CD4-positive, alpha-beta memory T cell (primary cell): ENCODE data around the gene GDPD2. TPM values are rescaled to one million over a fixed set of nuclear protein-coding genes. Genes with fewer than 3 reads are reported as not detected.
A peak's percentile ranks its signal among the peaks of the same experiment; 100 is the strongest.

ENCODE experiments used
- CTCF ChIA-PET: fragments of 350-600 bp; sonication (Branson Sonifier 250); formaldehyde crosslinking; loops from one replicate; lab custom pipeline; 2021; ENCODE audit warnings: inconsistent platforms; ENCODE audit not compliant: partially characterized antibody; lab: Charles Lee
- POLR2A ChIA-PET: fragments of 350-600 bp; sonication (Branson Sonifier 250); formaldehyde crosslinking; loops from one replicate; lab custom pipeline; 2021; ENCODE audit not compliant: partially characterized antibody; lab: Charles Lee
- DNase-seq, 5 donors: peaks; one replicate each; pipeline versions ENCODE4 v3.0.0 to v3.0.0-alpha.2; 2020 to 2022; ENCODE audit warnings: mixed read lengths in 1 of 5
- H3K27ac ChIP-seq: one replicate; pipeline ENCODE4 v1.7.0; 2013; ENCODE audit warnings: low read depth, low read length
- H3K27me3 ChIP-seq: 2 replicates; pipeline ENCODE4 v1.7.0; 2013; ENCODE audit warnings: mild to moderate bottlenecking, low read length, moderate library complexity; ENCODE audit not compliant: insufficient read depth
- H3K36me3 ChIP-seq: 2 replicates; pipeline ENCODE4 v1.7.0; 2013; ENCODE audit warnings: mild to moderate bottlenecking, low read length, moderate library complexity; ENCODE audit not compliant: insufficient read depth
- H3K4me1 ChIP-seq: 2 replicates; pipeline ENCODE4 v1.7.0; 2013; ENCODE audit warnings: mild to moderate bottlenecking, low read length, moderate library complexity; ENCODE audit not compliant: insufficient read depth
- H3K4me3 ChIP-seq, 2 donors: one replicate each; pipeline ENCODE4 v1.7.0; 2013; ENCODE audit warnings: low read length in 2 of 2, mild to moderate bottlenecking in 1 of 2
- H3K9me3 ChIP-seq, 2 donors: one replicate each; pipeline ENCODE4 v1.7.0; 2013; ENCODE audit warnings: low read length in 2 of 2, control low read depth in 1 of 2; ENCODE audit not compliant: control insufficient read depth in 1 of 2
- H3K27ac Mint-ChIP-seq, 7 donors: one replicate each; pipeline ENCODE4 v1.8.0; 2020 to 2021; ENCODE audit warnings: mixed read lengths in 7 of 7, mild to moderate bottlenecking in 6 of 7, inconsistent platforms in 3 of 7, moderate library complexity in 3 of 7
- H3K27me3 Mint-ChIP-seq, 2 donors: one replicate each; pipeline ENCODE4 v1.8.0; 2020 to 2021; ENCODE audit warnings: mixed read lengths in 2 of 2
- H3K36me3 Mint-ChIP-seq, 2 donors: one replicate each; pipeline ENCODE4 v1.8.0; 2020 to 2021; ENCODE audit warnings: mixed read lengths in 2 of 2, inconsistent platforms in 1 of 2, mild to moderate bottlenecking in 1 of 2
- H3K4me1 Mint-ChIP-seq, 4 donors: one replicate each; pipeline ENCODE4 v1.8.0; 2020 to 2021; ENCODE audit warnings: mixed read lengths in 4 of 4, mild to moderate bottlenecking in 1 of 4
- H3K4me3 Mint-ChIP-seq, 8 donors: one replicate each; pipeline ENCODE4 v1.8.0; 2020 to 2021; ENCODE audit warnings: mixed read lengths in 8 of 8, mild to moderate bottlenecking in 7 of 8, moderate library complexity in 6 of 8, inconsistent platforms in 3 of 8
- H3K9me3 Mint-ChIP-seq, 8 donors: one replicate each; pipeline ENCODE4 v1.8.0; 2020 to 2021; ENCODE audit warnings: mixed read lengths in 8 of 8, mild to moderate bottlenecking in 5 of 8, inconsistent platforms in 3 of 8, moderate library complexity in 1 of 8
- intact Hi-C: fragments of 100-400 bp; cut with micrococcal nuclease; formaldehyde crosslinking; loops from one replicate; pipeline ENCODE4 v1.15.1; 2023
- polyA plus RNA-seq, 2 donors: library from polyadenylated mRNA; unstranded; fragments of 300-500 nt; fragmentation: Illumina TruSeq; gene quantifications; one replicate each; pipeline ENCODE4 v1.2.3, GENCODE V29; 2021
- total RNA-seq, 2 experiments: library from RNA; stranded (reverse); gene quantifications; one replicate each; pipeline ENCODE4 v1.2.3, GENCODE V29; 2021

GDPD2 gene
- total and polyA plus RNA-seq, 4 experiments from 2014 or later: not detected

DNA sequence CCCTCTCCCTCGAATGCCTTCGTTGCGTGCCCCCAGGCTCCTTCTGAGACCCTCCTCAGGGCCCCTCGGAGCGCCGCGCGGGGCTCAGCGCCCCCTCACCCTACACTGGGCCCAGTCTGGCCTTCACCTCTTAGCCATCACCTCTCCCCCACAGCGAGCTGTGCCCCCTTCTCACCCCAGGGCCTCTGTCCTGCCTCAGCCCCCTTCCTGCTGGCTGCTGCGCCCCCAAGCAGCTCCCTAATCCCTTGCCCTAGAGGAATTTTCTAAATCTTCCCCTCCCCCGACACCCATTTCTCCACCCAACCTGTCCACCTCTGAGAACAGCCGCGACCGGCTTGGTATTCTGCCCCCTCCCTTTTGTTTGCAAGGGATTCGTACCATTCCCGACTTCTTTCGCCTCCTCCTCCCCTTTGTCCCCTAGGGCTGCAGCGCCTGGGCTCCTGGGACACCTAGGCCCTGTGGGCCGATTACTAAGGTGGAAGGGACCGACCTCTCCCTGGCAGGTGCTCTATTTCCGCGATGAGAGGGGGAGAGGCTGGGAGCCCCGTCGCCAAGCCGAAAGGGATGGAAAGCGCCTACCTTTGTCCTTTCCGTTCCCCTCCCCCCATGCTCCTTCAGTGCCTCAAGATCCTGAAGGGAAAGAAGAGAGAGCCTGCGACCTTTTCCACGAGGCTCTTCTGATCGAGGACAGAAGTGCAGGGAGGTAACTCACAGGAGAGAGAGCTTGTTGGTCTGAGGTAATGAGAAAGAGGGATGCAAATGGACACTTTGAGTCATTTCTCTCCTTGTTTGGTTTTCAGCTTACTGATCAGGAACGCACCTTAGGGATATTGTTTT is 32.5 kb downstream of the GDPD2 start:
- Mint-ChIP-seq H3K27me3 (no peaks in the 10 kb centered on the region), H3K27ac (peak overlapping the region; percentile 78 to 92 (median 86)), H3K4me3 (peak overlapping the region; percentile 72 to 90 (median 86)), H3K36me3 (peaks cover 0 to 10% of the 10 kb centered on the region in 2 donors), H3K9me3 (no peaks in the 10 kb centered on the region), H3K4me1 (peaks cover 24 to 48% (median 33%) of the 10 kb centered on the region in 4 donors)
- CTCF ChIA-PET: interaction anchor here (1.2 to 3.3 kb wide), 4 partner anchors 11 to 322 kb away, joined by 4 to 11 read pairs (median 6); partner anchors contain the start of genes DLG3 and IGBP1
- intact Hi-C loops: loop anchor here (2.0 kb wide), 1 partner anchor 21 kb away; no protein-coding TSS in a partner anchor
- Histone ChIP-seq H3K4me3 (peak overlapping the region; percentile 57 to 60), H3K27me3 (no peaks in the 10 kb centered on the region), H3K4me1 (peaks cover 33% of the 10 kb centered on the region), H3K27ac (peak overlapping the region; percentile 60), H3K9me3 (no peaks in the 10 kb centered on the region), H3K36me3 (no peaks in the 10 kb centered on the region)
- DNase-seq: no peak
- POLR2A ChIA-PET: interaction anchor here (0.9 to 2.6 kb wide), 4 partner anchors 15 to 322 kb away, joined by 3 to 12 read pairs (median 4); partner anchors contain the start of gene IGBP1

- peaks cover 33% of the 10 kb centered on the region for H3K4me1 ChIP-seq
- CTCF ChIA-PET: interaction anchor here (1.2 to 3.3 kb wide), 3 partner anchors 11 to 323 kb away, joined by 4 to 11 read pairs (median 6); partner anchors contain the start of genes DLG3 and IGBP1
- no peaks in the 10 kb centered on the region for H3K9me3 ChIP-seq
- peak overlapping the region; percentile 26 to 92 (median 86) for H3K27ac Mint-ChIP-seq
- intact Hi-C loops: no loop called here
- peaks cover 0 to 16% of the 10 kb centered on the region in 2 donors for H3K36me3 Mint-ChIP-seq
- peak overlapping the region; percentile 57 to 60 for H3K4me3 ChIP-seq
- H3K27me3 ChIP-seq: no peaks in the 10 kb centered on the region
- POLR2A ChIA-PET: interaction anchor here (0.9 to 2.6 kb wide), 4 partner anchors 12 to 323 kb away, joined by 3 to 12 read pairs (median 5); partner anchors contain the start of genes DLG3 and IGBP1
- peak overlapping the region; percentile 60 for H3K27ac ChIP-seq
- peaks cover 24 to 48% (median 33%) of the 10 kb centered on the region in 4 donors for H3K4me1 Mint-ChIP-seq
- no peaks in the 10 kb centered on the region for H3K36me3 ChIP-seq
- peak in 3 of 5 donors; percentile 30 to 65 (median 38) for DNase-seq
- peak overlapping the region; percentile 72 to 90 (median 86) for H3K4me3 Mint-ChIP-seq
- no peaks in the 10 kb centered on the region for H3K9me3 Mint-ChIP-seq
- H3K27me3 Mint-ChIP-seq: no peaks in the 10 kb centered on the region
These were observed 33.1 kb downstream of the GDPD2 start for GRCh38 chrX:70456256-70456655.

DNA sequence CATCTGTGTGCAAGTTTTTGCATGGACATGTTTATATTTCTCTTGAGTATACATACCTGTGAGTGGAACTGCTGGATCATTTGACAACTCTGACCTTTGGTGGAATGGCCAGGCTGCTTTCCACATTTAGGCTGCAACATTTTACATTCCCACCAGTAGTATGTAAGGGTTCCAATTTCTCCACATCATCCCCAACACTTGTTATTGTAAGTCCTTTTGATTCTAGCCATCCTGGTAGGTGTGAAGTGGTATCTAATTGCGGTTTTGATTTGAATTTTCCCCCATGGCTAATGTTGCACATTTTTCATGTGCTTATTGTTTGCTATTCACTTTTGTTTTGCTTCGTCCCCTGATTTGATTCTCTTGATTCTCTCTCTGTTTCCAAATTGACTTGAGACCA is 37.9 kb downstream of the GDPD2 start:
- Histone ChIP-seq H3K9me3 (no peaks in the 10 kb centered on the region), H3K36me3 (no peaks in the 10 kb centered on the region), H3K27ac (no peak overlapping the region), H3K4me1 (peaks cover 11% of the 10 kb centered on the region), H3K27me3 (no peaks in the 10 kb centered on the region), H3K4me3 (no peak overlapping the region)
- no peak overlapping the region for H3K27ac Mint-ChIP-seq
- peaks cover 10 to 14% (median 11%) of the 10 kb centered on the region in 4 donors for H3K4me1 Mint-ChIP-seq
- CTCF ChIA-PET: interaction anchor here (4.0 kb wide), 1 partner anchor 8 kb away, joined by 23 read pairs; no protein-coding TSS in a partner anchor
- no peak overlapping the region for H3K4me3 Mint-ChIP-seq
- no peaks in the 10 kb centered on the region for H3K9me3 Mint-ChIP-seq
- DNase-seq: no peak
- no peaks in the 10 kb centered on the region for H3K27me3 Mint-ChIP-seq
- intact Hi-C loops: no loop called here
- H3K36me3 Mint-ChIP-seq: peaks cover 0 to 19% of the 10 kb centered on the region in 2 donors
- POLR2A ChIA-PET: no interaction called here

DNA sequence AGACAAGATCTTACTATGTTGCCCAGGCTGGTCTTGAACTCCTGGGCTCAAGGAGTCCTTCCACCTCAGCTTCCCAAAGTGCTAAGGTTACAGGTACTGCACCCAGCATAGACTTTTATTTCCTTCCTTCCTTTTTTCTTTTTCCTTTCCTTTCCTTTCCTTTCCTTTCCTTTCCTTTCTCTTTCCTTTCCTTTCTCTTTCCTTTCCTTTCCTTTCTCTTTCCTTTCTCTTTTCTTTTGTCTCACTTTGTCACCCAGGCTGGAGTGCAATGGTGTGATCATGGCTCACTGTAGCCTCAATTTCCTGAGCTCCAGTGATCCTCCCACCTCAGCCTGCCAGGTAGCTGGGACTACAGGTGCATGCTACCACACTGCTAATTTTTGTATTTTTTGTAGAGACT is 40.9 kb downstream of the GDPD2 start:
- H3K4me1 ChIP-seq: no peaks in the 10 kb centered on the region
- Mint-ChIP-seq H3K4me1 (peaks cover 0 to 3% (median under 1%) of the 10 kb centered on the region in 4 donors), H3K9me3 (no peaks in the 10 kb centered on the region), H3K27ac (peak overlapping the region in 1 of 7 donors; percentile 74), H3K36me3 (peaks cover 4 to 23% of the 10 kb centered on the region in 2 donors), H3K27me3 (no peaks in the 10 kb centered on the region), H3K4me3 (no peak overlapping the region)
- intact Hi-C loops: no loop called here
- no peaks in the 10 kb centered on the region for H3K9me3 ChIP-seq
- no peaks in the 10 kb centered on the region for H3K27me3 ChIP-seq
- no peak overlapping the region for H3K4me3 ChIP-seq
- ChIA-PET POLR2A (no interaction called here), CTCF (interaction anchor here (4.0 kb wide), 1 partner anchor 11 kb away, joined by 23 read pairs; no protein-coding TSS in a partner anchor)
- no peak for DNase-seq
- H3K36me3 ChIP-seq: no peaks in the 10 kb centered on the region
- H3K27ac ChIP-seq: no peak overlapping the region

GRCh38 chrX:70466968-70467367 is 43.9 kb downstream of the GDPD2 start:
- H3K27ac Mint-ChIP-seq: no peak overlapping the region
- H3K4me1 ChIP-seq: peaks cover 11% of the 10 kb centered on the region
- no peaks in the 10 kb centered on the region for H3K36me3 ChIP-seq
- POLR2A ChIA-PET: no interaction called here
- peaks cover 6 to 8% of the 10 kb centered on the region in 2 donors for H3K36me3 Mint-ChIP-seq
- H3K4me3 ChIP-seq: no peak overlapping the region
- intact Hi-C loops: no loop called here
- no peaks in the 10 kb centered on the region for H3K9me3 ChIP-seq
- H3K4me1 Mint-ChIP-seq: peaks cover 10 to 18% (median 13%) of the 10 kb centered on the region in 4 donors
- no peaks in the 10 kb centered on the region for H3K27me3 ChIP-seq
- no peak overlapping the region for H3K27ac ChIP-seq
- no peak for DNase-seq
- CTCF ChIA-PET: interaction anchor here (0.7 kb wide), 1 partner anchor 31 kb away, joined by 3 read pairs; no protein-coding TSS in a partner anchor
- no peak overlapping the region for H3K4me3 Mint-ChIP-seq
- no peaks in the 10 kb centered on the region for H3K27me3 Mint-ChIP-seq
- no peaks in the 10 kb centered on the region for H3K9me3 Mint-ChIP-seq

GRCh38 chrX:70468709-70469108 is 45.6 kb downstream of the GDPD2 start:
- Mint-ChIP-seq H3K27me3 (no peaks in the 10 kb centered on the region), H3K27ac (no peak overlapping the region), H3K4me1 (peaks cover 10 to 18% (median 13%) of the 10 kb centered on the region in 4 donors), H3K9me3 (no peaks in the 10 kb centered on the region), H3K36me3 (peaks cover 8% of the 10 kb centered on the region in 2 donors), H3K4me3 (no peak overlapping the region)
- Histone ChIP-seq H3K27me3 (no peaks in the 10 kb centered on the region), H3K4me3 (no peak overlapping the region), H3K4me1 (peaks cover 11% of the 10 kb centered on the region), H3K9me3 (no peaks in the 10 kb centered on the region), H3K27ac (no peak overlapping the region), H3K36me3 (no peaks in the 10 kb centered on the region)
- ChIA-PET POLR2A (no interaction called here), CTCF (no interaction called here)
- intact Hi-C loops: no loop called here
- DNase-seq: no peak

DNA sequence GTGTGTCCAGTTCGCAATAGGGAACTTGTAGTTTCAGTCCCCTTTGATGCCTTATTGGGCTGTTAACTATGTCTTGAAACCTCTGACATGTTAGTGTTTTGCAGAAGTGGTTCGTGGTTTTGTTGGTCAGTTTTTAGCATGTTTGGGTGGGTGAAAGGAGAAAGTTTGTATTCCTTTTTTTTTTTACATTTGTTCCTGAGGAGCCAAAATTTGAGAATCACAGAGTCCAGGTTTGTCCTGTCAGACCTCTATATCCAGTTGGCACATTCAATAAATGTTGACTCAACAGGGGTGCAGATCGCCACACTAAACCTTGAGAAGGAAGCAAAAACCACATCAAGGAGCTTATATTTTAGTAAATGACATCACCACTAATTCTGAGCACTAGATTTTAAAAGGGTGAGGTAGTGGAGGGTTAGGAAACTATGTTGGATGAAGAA is 47.8 kb downstream of the GDPD2 start:
- H3K4me1 Mint-ChIP-seq: peaks cover 10 to 21% (median 15%) of the 10 kb centered on the region in 4 donors
- POLR2A ChIA-PET: interaction anchor here (0.6 to 1.0 kb wide), 2 partner anchors 15 to 1159 kb away, joined by 3 read pairs; no protein-coding TSS in a partner anchor

More for the DNA sequence above, 47.8 kb downstream of the GDPD2 start:
- no peaks in the 10 kb centered on the region for H3K9me3 Mint-ChIP-seq
- intact Hi-C loops: no loop called here
- DNase-seq: peak in 1 of 5 donors; percentile 13
- peak overlapping the region in 3 of 7 donors; percentile 16 to 44 (median 42) for H3K27ac Mint-ChIP-seq
- CTCF ChIA-PET: no interaction called here
- Histone ChIP-seq H3K4me3 (no peak overlapping the region), H3K27me3 (no peaks in the 10 kb centered on the region), H3K27ac (no peak overlapping the region), H3K4me1 (peaks cover 11% of the 10 kb centered on the region), H3K36me3 (no peaks in the 10 kb centered on the region), H3K9me3 (no peaks in the 10 kb centered on the region)
- H3K36me3 Mint-ChIP-seq: peaks cover 8% of the 10 kb centered on the region in 2 donors
- H3K4me3 Mint-ChIP-seq: peak overlapping the region in 2 of 8 donors; percentile 7 to 26
- H3K27me3 Mint-ChIP-seq: no peaks in the 10 kb centered on the region
